Endothelial cell of umbilical vein (primary cell): Measurements from ENCODE around the gene DGKD. TPM values are rescaled to one million over a fixed set of nuclear protein-coding genes. Genes with fewer than 3 reads are reported as not detected.

ENCODE experiments used
- BruUV-seq: library from RNA; stranded (reverse); fragments of 400-500 nt; replicated peaks from 2 replicates; lab custom pipeline; 2021; lab: Mats Ljungman, UMichigan
- CTCF ChIA-PET: fragments of 300-600, 350-600 bp; sonication (Branson Sonifier 250); formaldehyde crosslinking; loops from one replicate; lab custom pipeline; 2021; ENCODE audit warnings: antibody characterized with exemption, inconsistent platforms; lab: Charles Lee
- POLR2A ChIA-PET: fragments of 300-600, 350-600 bp; sonication (Branson Sonifier 250); formaldehyde crosslinking; loops from one replicate; lab custom pipeline; 2021; ENCODE audit warnings: antibody characterized with exemption, inconsistent platforms; lab: Charles Lee
- DNase-seq: peaks from one replicate; pipeline ENCODE4 v3.0.0-alpha.2; 2011; ENCODE audit warnings: low read depth, low spot score
- FAIRE-seq: peaks from 2 replicates; lab custom pipeline; 2011; peaks lifted over from hg19 to GRCh38; lab: Jason Lieb, UNC
- H2AFZ ChIP-seq: 2 replicates; pipeline ENCODE4 v1.6.0; 2012; ENCODE audit warnings: low read depth, low read length, control low read depth, inconsistent platforms
- H3K27ac ChIP-seq: 2 replicates; pipeline ENCODE4 v1.5.1; 2011; ENCODE audit warnings: low read depth, mild to moderate bottlenecking, control low read depth, low read length, moderate library complexity; ENCODE audit not compliant: insufficient read depth
- H3K27me3 ChIP-seq, 2 experiments: 2 replicates each; pipeline versions ENCODE4 v1.6.0 to v1.6.1; 2011; ENCODE audit warnings: low read length in 2 of 2, mixed read lengths in 1 of 2; ENCODE audit not compliant: control insufficient read depth in 2 of 2, insufficient read depth in 2 of 2
- H3K36me3 ChIP-seq, 2 experiments: 2 replicates in 1 of 2; 3 replicates in 1 of 2; pipeline ENCODE4 v1.5.1; 2011; ENCODE audit warnings: low read length in 2 of 2, mild to moderate bottlenecking in 1 of 2, moderate library complexity in 1 of 2; ENCODE audit not compliant: control insufficient read depth in 2 of 2, insufficient read depth in 2 of 2; ENCODE audit errors: extremely low read depth in 1 of 2
- H3K4me1 ChIP-seq: 3 replicates; pipeline ENCODE4 v1.5.1; 2011; ENCODE audit warnings: mild to moderate bottlenecking, low read length; ENCODE audit not compliant: control insufficient read depth, insufficient read depth; ENCODE audit errors: extremely low read depth
- H3K4me2 ChIP-seq: 2 replicates; pipeline ENCODE4 v1.6.1; 2011; ENCODE audit warnings: low read length, control low read depth, mixed read lengths; ENCODE audit not compliant: insufficient read depth
- H3K4me3 ChIP-seq, 3 experiments: fragments of 200-600 bp in 1 of 3; sonication (generic), shearing (Covaris generic) in 1 of 3; replicated peaks in 1 of 3; 2 replicates each; pipeline ENCODE4 v1.5.1; 2011 to 2016; ENCODE audit warnings: control low read depth in 3 of 3, low read length in 3 of 3, mild to moderate bottlenecking in 2 of 3, inconsistent platforms in 1 of 3, low read depth in 1 of 3, moderate library complexity in 1 of 3; ENCODE audit not compliant: insufficient read depth in 1 of 3
- H3K79me2 ChIP-seq: 2 replicates; pipeline ENCODE4 v1.6.0; 2012; ENCODE audit warnings: low read length, inconsistent platforms; ENCODE audit not compliant: control insufficient read depth, insufficient read depth
- H3K9ac ChIP-seq: replicated peaks from 2 replicates; pipeline ENCODE3; 2011; ENCODE audit warnings: low read length, control low read depth; ENCODE audit not compliant: insufficient read depth; ENCODE audit errors: extremely low read depth
- H3K9me1 ChIP-seq: replicated peaks from 3 replicates; pipeline ENCODE4 v1.6.0; 2011; ENCODE audit warnings: mild to moderate bottlenecking, low read length; ENCODE audit not compliant: control insufficient read depth, insufficient read depth; ENCODE audit errors: extremely low read depth
- H3K9me3 ChIP-seq: replicated peaks from 2 replicates; pipeline ENCODE4 v1.5.1; 2012; ENCODE audit warnings: low read length, inconsistent platforms; ENCODE audit not compliant: control insufficient read depth, insufficient read depth
- H4K20me1 ChIP-seq: replicated peaks from 2 replicates; pipeline ENCODE3; 2011; ENCODE audit warnings: mild to moderate bottlenecking, low read length; ENCODE audit not compliant: control insufficient read depth, insufficient read depth; ENCODE audit errors: extremely low read depth
- EZH2 ChIP-seq: IDR thresholded peaks from 2 replicates; pipeline ENCODE4 v1.6.1; 2012; ENCODE audit warnings: borderline replicate concordance, low read depth, mild to moderate bottlenecking, moderate library complexity, low read length, inconsistent platforms; ENCODE audit not compliant: severe bottlenecking
- FOS ChIP-seq: IDR thresholded peaks from 2 replicates; pipeline ENCODE4 v1.6.1; 2011; ENCODE audit warnings: mild to moderate bottlenecking, low read length, moderate library complexity, borderline replicate concordance; ENCODE audit not compliant: insufficient read depth
- GATA2 ChIP-seq: IDR thresholded peaks from 2 replicates; pipeline ENCODE4 v1.7.0; 2011; ENCODE audit warnings: low read depth, mild to moderate bottlenecking, moderate library complexity, mixed read lengths, low read length; ENCODE audit not compliant: insufficient read length, insufficient read depth
- JUN ChIP-seq: IDR thresholded peaks from 2 replicates; pipeline ENCODE4 v1.6.1; 2011; ENCODE audit warnings: borderline replicate concordance, low read depth; ENCODE audit not compliant: insufficient read length, insufficient read depth
- MYC ChIP-seq: IDR thresholded peaks from one replicate; pipeline ENCODE4 v1.6.1; 2011; ENCODE audit warnings: mild to moderate bottlenecking, low read depth, low read length
- POLR2A ChIP-seq: IDR thresholded peaks from 2 replicates; pipeline ENCODE4 v1.6.1; 2012; ENCODE audit warnings: low read depth, mild to moderate bottlenecking, control low read depth, low read length
- POLR2AphosphoS5 ChIP-seq: IDR thresholded peaks from 2 replicates; pipeline ENCODE4 v1.6.1; 2012; ENCODE audit warnings: low read depth, mild to moderate bottlenecking, control low read depth, low read length, moderate library complexity; ENCODE audit not compliant: insufficient read depth
- dilution Hi-C: fragments of 300-500 bp; cut with MboI; formaldehyde crosslinking; loops from one replicate; pipeline ENCODE4 v1.15.0; 2019; ENCODE audit warnings: low sequenced_read_pairs; ENCODE audit not compliant: extremely low pct_ligation_motif_present
- intact Hi-C: fragments of 100-400 bp; cut with micrococcal nuclease; formaldehyde crosslinking; loops from one replicate; pipeline ENCODE4 v1.10.0; 2022
- polyA plus RNA-seq, 4 experiments: library from polyadenylated mRNA; depleted of rRNA in 3 of 4; stranded (reverse) in 3 of 4; unstranded in 1 of 4; fragments of >200 nt; gene quantifications; 2 replicates each; pipeline versions ENCODE4 v1.2.1 to v1.2.3, GENCODE V29; 2011 to 2012; ENCODE audit warnings: missing spikeins in 1 of 4
- total RNA-seq: library from RNA; stranded (reverse); gene quantifications from 2 replicates; pipeline ENCODE4 v1.2.3, GENCODE V29; 2021
- TF ChIP-seq, protein P1 (sequence below): IDR thresholded peaks from 2 replicates; pipeline ENCODE4 v1.6.1; 2011; ENCODE audit not compliant: insufficient read depth, insufficient read length
- TF ChIP-seq, protein P2 (sequence below), 2 donors: IDR thresholded peaks; 1 replicate in 1 of 2; 2 replicates in 1 of 2; pipeline ENCODE4 v1.5.1; 2011; ENCODE audit warnings: low read length in 2 of 2, mild to moderate bottlenecking in 2 of 2, moderate library complexity in 2 of 2, control low read depth in 1 of 2, inconsistent platforms in 1 of 2, low read depth in 1 of 2; ENCODE audit not compliant: insufficient read depth in 1 of 2; ENCODE audit errors: extremely low read depth in 1 of 2

The DGKD gene
- total and polyA plus RNA-seq, 2 donors (not counting 3 experiments of a cell fraction or from before 2014, with no cell fraction given), result 10.8 to 36.6 TPM

- Histone ChIP-seq H3K4me1 (peaks cover 50% of the 10 kb centered on the region), H3K27ac (no peak overlapping the region), H3K27me3 (no peaks in the 10 kb centered on the region), H3K9me3 (no peaks in the 10 kb centered on the region), H3K9me1 (no peaks in the 10 kb centered on the region), H3K4me3 (no peak overlapping the region), H3K9ac (no peak overlapping the region), H3K4me2 (no peak overlapping the region), H4K20me1 (no peaks in the 10 kb centered on the region), H3K36me3 (no peaks in the 10 kb centered on the region), H2AFZ (no peak overlapping the region), H3K79me2 (peaks cover 3% of the 10 kb centered on the region)
- no TSS peak for BruUV-seq
- dilution Hi-C loops (no loop called here), intact Hi-C loops (loop anchor here (10.0 kb wide), 1 partner anchor 331 kb away; no protein-coding TSS in a partner anchor)
- no peak for TF ChIP-seq POLR2A
- ChIA-PET CTCF (interaction anchor here (5.6 to 9.1 kb wide), 2 partner anchors 13 to 26 kb away, joined by 34 to 73 read pairs; no protein-coding TSS in a partner anchor), POLR2A (no interaction called here)
- DNase-seq (no peak), FAIRE-seq (peak; percentile 4)
These were observed 61.9 kb downstream of the DGKD start for GRCh38 chr2:233416199-233416598.

DNA sequence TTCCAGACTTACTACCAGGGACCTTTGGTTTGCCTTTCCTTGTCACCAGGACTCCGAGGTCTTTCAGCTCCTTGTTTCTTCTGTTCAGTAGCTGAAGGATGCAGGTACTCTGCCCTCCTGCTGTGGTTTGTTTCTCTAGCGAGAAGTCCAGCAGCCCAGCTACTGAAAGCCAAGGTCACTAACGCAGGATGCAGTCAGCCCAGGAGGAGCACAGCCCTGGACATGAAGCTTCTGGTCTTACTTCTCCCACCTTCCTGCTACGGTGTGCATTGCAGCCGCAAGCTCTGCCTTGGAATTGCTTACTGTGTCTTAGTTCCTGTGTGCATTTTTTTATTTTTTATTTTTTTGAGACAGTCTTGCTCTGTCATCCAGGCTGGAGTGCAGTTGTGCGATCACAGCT lies 62.4 kb downstream of the DGKD start:
- Histone ChIP-seq H3K27ac (no peak overlapping the region), H3K4me1 (peaks cover 50% of the 10 kb centered on the region), H3K79me2 (peaks cover 3% of the 10 kb centered on the region), H3K27me3 (no peaks in the 10 kb centered on the region), H3K4me3 (no peak overlapping the region), H3K4me2 (no peak overlapping the region), H3K9ac (no peak overlapping the region), H3K36me3 (no peaks in the 10 kb centered on the region), H4K20me1 (no peaks in the 10 kb centered on the region), H3K9me3 (no peaks in the 10 kb centered on the region), H2AFZ (no peak overlapping the region), H3K9me1 (no peaks in the 10 kb centered on the region)
- peak; percentile 28 for FAIRE-seq
- TF ChIP-seq EZH2 (no peak), POLR2AphosphoS5 (no peak), GATA2 (no peak), JUN (no peak), FOS (no peak), POLR2A (no peak), MYC (no peak)
- TF ChIP-seq, protein P1, sequence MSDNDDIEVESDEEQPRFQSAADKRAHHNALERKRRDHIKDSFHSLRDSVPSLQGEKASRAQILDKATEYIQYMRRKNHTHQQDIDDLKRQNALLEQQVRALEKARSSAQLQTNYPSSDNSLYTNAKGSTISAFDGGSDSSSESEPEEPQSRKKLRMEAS, result no peak
- TF ChIP-seq, protein P2, sequence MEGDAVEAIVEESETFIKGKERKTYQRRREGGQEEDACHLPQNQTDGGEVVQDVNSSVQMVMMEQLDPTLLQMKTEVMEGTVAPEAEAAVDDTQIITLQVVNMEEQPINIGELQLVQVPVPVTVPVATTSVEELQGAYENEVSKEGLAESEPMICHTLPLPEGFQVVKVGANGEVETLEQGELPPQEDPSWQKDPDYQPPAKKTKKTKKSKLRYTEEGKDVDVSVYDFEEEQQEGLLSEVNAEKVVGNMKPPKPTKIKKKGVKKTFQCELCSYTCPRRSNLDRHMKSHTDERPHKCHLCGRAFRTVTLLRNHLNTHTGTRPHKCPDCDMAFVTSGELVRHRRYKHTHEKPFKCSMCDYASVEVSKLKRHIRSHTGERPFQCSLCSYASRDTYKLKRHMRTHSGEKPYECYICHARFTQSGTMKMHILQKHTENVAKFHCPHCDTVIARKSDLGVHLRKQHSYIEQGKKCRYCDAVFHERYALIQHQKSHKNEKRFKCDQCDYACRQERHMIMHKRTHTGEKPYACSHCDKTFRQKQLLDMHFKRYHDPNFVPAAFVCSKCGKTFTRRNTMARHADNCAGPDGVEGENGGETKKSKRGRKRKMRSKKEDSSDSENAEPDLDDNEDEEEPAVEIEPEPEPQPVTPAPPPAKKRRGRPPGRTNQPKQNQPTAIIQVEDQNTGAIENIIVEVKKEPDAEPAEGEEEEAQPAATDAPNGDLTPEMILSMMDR (IDR thresholded peaks at IDR 0.05; ENCODE audit: extremely low read depth in 1 of 2, insufficient read depth in 1 of 2, low read depth in 1 of 2, low read length in 2 of 2), result no peak
- intact Hi-C loops (loop anchor here (10.0 kb wide), 1 partner anchor 332 kb away; no protein-coding TSS in a partner anchor), dilution Hi-C loops (no loop called here)
- ChIA-PET POLR2A (no interaction called here), CTCF (interaction anchor here (5.6 to 9.1 kb wide), 2 partner anchors 13 to 26 kb away, joined by 34 to 73 read pairs; no protein-coding TSS in a partner anchor)
- BruUV-seq, result no TSS peak
- DNase-seq, result no peak
